ENCODE measurements around the gene AGGF1.
"Not testable (repeated sequence)": the region's sequence is repeated elsewhere in the genome, so short reads cannot be mapped to it uniquely, and the experiment has no call there.

AGGF1 gene

DNA sequence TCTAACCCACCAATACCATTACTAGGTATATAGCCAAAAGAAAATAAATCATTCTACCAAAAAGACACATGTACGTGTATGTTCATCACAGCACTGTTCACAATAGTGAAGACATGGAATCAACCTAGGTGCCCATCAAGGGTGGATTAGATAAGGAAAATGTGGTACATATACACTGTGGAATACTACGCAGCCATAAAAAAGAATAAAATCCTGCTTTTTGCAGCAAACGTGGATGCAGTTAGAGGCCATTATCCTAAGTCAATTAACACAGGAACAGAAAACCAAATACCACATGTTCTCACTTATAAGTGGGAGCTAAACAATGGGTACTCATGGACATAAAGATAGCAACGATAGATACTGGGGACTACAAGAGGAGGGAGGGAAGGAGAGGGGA lies 32.0 kb upstream of the AGGF1 start:
- H2AFZ ChIP-seq (ENCODE audit: low read length); H3K27ac ChIP-seq (replicated peaks; ENCODE audit: low read length); H3K4me3 ChIP-seq (ENCODE audit: low read length in 2 of 2); H4K91ac ChIP-seq (ENCODE audit: low read depth, low read length, poor library complexity); H3K14ac ChIP-seq (ENCODE audit: low read length); H3K9ac ChIP-seq (ENCODE audit: low read depth, low read length, poor library complexity); H4K8ac ChIP-seq (ENCODE audit: low read depth, low read length); H3K9me3 ChIP-seq (replicated peaks in 1 of 2; ENCODE audit: control insufficient read depth in 2 of 2, insufficient read depth in 1 of 2, low read depth in 1 of 2, low read length in 2 of 2); H3K79me1 ChIP-seq (ENCODE audit: low read depth, low read length); H2BK15ac ChIP-seq (ENCODE audit: low read length); DNase-seq (ENCODE audit: low spot score); H3K23ac ChIP-seq (ENCODE audit: low read depth, low read length, poor library complexity); H3K27me3 ChIP-seq (ENCODE audit: control insufficient read depth in 3 of 3, insufficient read depth in 3 of 3, low read depth in 1 of 3, low read length in 3 of 3); H2BK120ac ChIP-seq (ENCODE audit: low read depth, low read length); H3K36me3 ChIP-seq (replicated peaks in 1 of 2; ENCODE audit: control insufficient read depth in 2 of 2, insufficient read depth in 2 of 2, low read length in 2 of 2); H2BK12ac ChIP-seq (ENCODE audit: low read length); H3K4me1 ChIP-seq (ENCODE audit: control insufficient read depth in 2 of 2, insufficient read depth in 1 of 2, low read depth in 1 of 2, low read length in 2 of 2); H2AK5ac ChIP-seq (ENCODE audit: low read depth, low read length); H3K4ac ChIP-seq (ENCODE audit: low read length); H3K4me2 ChIP-seq (ENCODE audit: insufficient read depth, low read length, poor library complexity, severe bottlenecking); H3K18ac ChIP-seq (ENCODE audit: low read length); H2BK5ac ChIP-seq (ENCODE audit: low read length): not testable (repeated sequence)
- no CpG with 5 or more reads among the region's 4 CpGs for WGBS, 2 donors (ENCODE audit: extremely low coverage in 2 of 2, insufficient read length in 2 of 2, insufficient replicate concordance in 1 of 2)

DNA sequence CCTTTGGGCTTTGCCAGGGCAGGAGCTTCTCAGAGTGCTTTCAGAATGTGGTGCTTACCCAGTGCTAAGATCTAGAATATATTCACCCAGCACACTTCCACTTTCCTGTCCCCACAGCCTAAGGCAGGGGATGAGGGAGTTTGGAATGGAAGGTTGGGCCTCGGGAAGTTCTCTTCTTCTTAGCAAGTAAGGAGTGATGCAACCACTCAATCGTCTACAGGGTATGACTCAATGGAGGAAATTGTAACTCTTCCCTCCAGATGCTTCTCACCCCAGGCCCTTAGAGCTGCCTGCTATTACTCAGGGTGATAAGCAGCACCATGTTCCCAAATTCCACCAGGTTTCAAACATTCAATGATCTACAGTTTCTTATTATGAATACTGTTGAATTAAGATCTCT lies 30.8 kb upstream of the AGGF1 start:
- peaks cover 0 to 4% (median 0%) of the 10 kb centered on the region in 3 experiments for H3K27me3 ChIP-seq (ENCODE audit: control insufficient read depth in 3 of 3, insufficient read depth in 3 of 3, low read depth in 1 of 3, low read length in 3 of 3)
- H3K4me1 ChIP-seq (ENCODE audit: control insufficient read depth in 2 of 2, insufficient read depth in 1 of 2, low read depth in 1 of 2, low read length in 2 of 2), result no peaks in the 10 kb centered on the region
- no peaks in the 10 kb centered on the region for H3K79me1 ChIP-seq (ENCODE audit: low read depth, low read length)
- H3K27ac ChIP-seq (replicated peaks; ENCODE audit: low read length), result no peak overlapping the region
- no peak overlapping the region for H4K91ac ChIP-seq (ENCODE audit: low read depth, low read length, poor library complexity)
- no peak for DNase-seq (ENCODE audit: low spot score)
- no CpG with 5 or more reads among the region's 2 CpGs for WGBS, 2 donors (ENCODE audit: extremely low coverage in 2 of 2, insufficient read length in 2 of 2, insufficient replicate concordance in 1 of 2)
- no peak overlapping the region for H2AK5ac ChIP-seq (ENCODE audit: low read depth, low read length)
- no peak overlapping the region for H3K4me2 ChIP-seq (ENCODE audit: insufficient read depth, low read length, poor library complexity, severe bottlenecking)
- no peak overlapping the region for H3K4me3 ChIP-seq (ENCODE audit: low read length in 2 of 2)
- no peak overlapping the region for H2BK120ac ChIP-seq (ENCODE audit: low read depth, low read length)
- no peak overlapping the region for H3K9ac ChIP-seq (ENCODE audit: low read depth, low read length, poor library complexity)
- no peaks in the 10 kb centered on the region for H3K9me3 ChIP-seq (replicated peaks in 1 of 2; ENCODE audit: control insufficient read depth in 2 of 2, insufficient read depth in 1 of 2, low read depth in 1 of 2, low read length in 2 of 2)
- no peak overlapping the region for H2BK15ac ChIP-seq (ENCODE audit: low read length)
- no peak overlapping the region for H2BK5ac ChIP-seq (ENCODE audit: low read length)
- H2BK12ac ChIP-seq (ENCODE audit: low read length), result no peak overlapping the region
- H3K4ac ChIP-seq (ENCODE audit: low read length), result no peak overlapping the region
- H3K18ac ChIP-seq (ENCODE audit: low read length), result no peak overlapping the region
- no peak overlapping the region for H2AFZ ChIP-seq (ENCODE audit: low read length)
- no peak overlapping the region for H3K23ac ChIP-seq (ENCODE audit: low read depth, low read length, poor library complexity)
- no peak overlapping the region for H3K14ac ChIP-seq (ENCODE audit: low read length)
- no peaks in the 10 kb centered on the region for H3K36me3 ChIP-seq (replicated peaks in 1 of 2; ENCODE audit: control insufficient read depth in 2 of 2, insufficient read depth in 2 of 2, low read length in 2 of 2)
- no peak overlapping the region for H4K8ac ChIP-seq (ENCODE audit: low read depth, low read length)

DNA sequence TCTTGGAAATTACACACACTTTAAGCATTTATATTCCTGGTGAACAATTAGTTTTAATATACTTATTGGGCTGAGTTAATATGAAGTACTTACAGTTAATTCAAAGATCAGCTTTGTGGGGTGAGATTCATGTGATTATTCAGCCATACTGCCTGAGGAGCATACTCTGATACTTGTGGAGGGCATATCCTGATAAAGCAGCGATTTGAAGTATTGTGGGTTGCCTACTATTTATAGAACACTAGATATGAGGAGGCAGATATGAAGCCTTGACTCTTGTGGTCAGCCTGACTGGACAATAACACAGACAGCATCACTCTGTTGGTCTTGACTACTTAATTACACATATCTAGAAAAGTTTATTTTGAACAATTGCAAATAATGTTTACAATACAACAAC lies 27.0 kb upstream of the AGGF1 start:
- H3K9ac ChIP-seq (ENCODE audit: low read depth, low read length, poor library complexity), result no peak overlapping the region
- H4K8ac ChIP-seq (ENCODE audit: low read depth, low read length), result no peak overlapping the region
- H2BK15ac ChIP-seq (ENCODE audit: low read length), result no peak overlapping the region
- H3K4me3 ChIP-seq (ENCODE audit: low read length in 2 of 2), result no peak overlapping the region
- H3K23ac ChIP-seq (ENCODE audit: low read depth, low read length, poor library complexity), result no peak overlapping the region
- no peak overlapping the region for H3K27ac ChIP-seq (replicated peaks; ENCODE audit: low read length)
- DNase-seq (ENCODE audit: low spot score), result no peak
- H2BK120ac ChIP-seq (ENCODE audit: low read depth, low read length), result no peak overlapping the region
- H3K79me1 ChIP-seq (ENCODE audit: low read depth, low read length), result no peaks in the 10 kb centered on the region
- H3K4ac ChIP-seq (ENCODE audit: low read length), result no peak overlapping the region
- no peak overlapping the region for H2AFZ ChIP-seq (ENCODE audit: low read length)
- H3K36me3 ChIP-seq (replicated peaks in 1 of 2; ENCODE audit: control insufficient read depth in 2 of 2, insufficient read depth in 2 of 2, low read length in 2 of 2), result peaks cover 0 to 1% of the 10 kb centered on the region in 2 donors
- no peak overlapping the region for H4K91ac ChIP-seq (ENCODE audit: low read depth, low read length, poor library complexity)
- no CpG with 5 or more reads among the region's 1 CpG for WGBS, 2 donors (ENCODE audit: extremely low coverage in 2 of 2, insufficient read length in 2 of 2, insufficient replicate concordance in 1 of 2)
- no peak overlapping the region for H2AK5ac ChIP-seq (ENCODE audit: low read depth, low read length)
- no peak overlapping the region for H2BK12ac ChIP-seq (ENCODE audit: low read length)
- H3K14ac ChIP-seq (ENCODE audit: low read length), result no peak overlapping the region
- H3K4me1 ChIP-seq (ENCODE audit: control insufficient read depth in 2 of 2, insufficient read depth in 1 of 2, low read depth in 1 of 2, low read length in 2 of 2), result no peaks in the 10 kb centered on the region
- H3K4me2 ChIP-seq (ENCODE audit: insufficient read depth, low read length, poor library complexity, severe bottlenecking), result no peak overlapping the region
- peaks cover 2 to 3% of the 10 kb centered on the region in 2 donors for H3K9me3 ChIP-seq (replicated peaks in 1 of 2; ENCODE audit: control insufficient read depth in 2 of 2, insufficient read depth in 1 of 2, low read depth in 1 of 2, low read length in 2 of 2)
- no peak overlapping the region for H3K18ac ChIP-seq (ENCODE audit: low read length)
- H3K27me3 ChIP-seq (ENCODE audit: control insufficient read depth in 3 of 3, insufficient read depth in 3 of 3, low read depth in 1 of 3, low read length in 3 of 3), result peaks cover 0 to 18% (median 0%) of the 10 kb centered on the region in 3 experiments
- no peak overlapping the region for H2BK5ac ChIP-seq (ENCODE audit: low read length)

DNA sequence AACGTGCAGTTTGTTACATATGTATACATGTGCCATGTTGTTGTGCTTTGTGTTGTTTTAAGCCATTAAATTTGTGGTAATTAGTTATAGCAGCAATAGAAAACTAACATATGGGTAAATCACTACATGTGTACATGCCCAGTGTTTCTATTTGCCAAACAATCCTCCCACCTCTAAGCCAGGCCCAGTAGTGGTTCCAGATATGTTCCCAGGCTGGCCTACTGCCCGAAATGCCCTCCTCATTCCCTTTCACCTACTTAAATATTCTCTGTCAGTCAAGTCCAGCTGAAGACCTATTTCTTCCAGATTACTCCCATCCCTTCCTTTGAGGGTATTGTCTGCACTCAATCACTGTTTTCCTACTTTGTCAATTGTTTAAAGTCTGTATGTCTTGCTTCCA lies 24.1 kb upstream of the AGGF1 start:
- no peak overlapping the region for H3K14ac ChIP-seq (ENCODE audit: low read length)
- H2BK5ac ChIP-seq (ENCODE audit: low read length), result no peak overlapping the region
- H3K18ac ChIP-seq (ENCODE audit: low read length), result no peak overlapping the region
- no peak overlapping the region for H4K91ac ChIP-seq (ENCODE audit: low read depth, low read length, poor library complexity)
- peaks cover 2 to 3% of the 10 kb centered on the region in 2 donors for H3K9me3 ChIP-seq (replicated peaks in 1 of 2; ENCODE audit: control insufficient read depth in 2 of 2, insufficient read depth in 1 of 2, low read depth in 1 of 2, low read length in 2 of 2)
- H4K8ac ChIP-seq (ENCODE audit: low read depth, low read length), result no peak overlapping the region
- H3K4me3 ChIP-seq (ENCODE audit: low read length in 2 of 2), result no peak overlapping the region
- H3K36me3 ChIP-seq (replicated peaks in 1 of 2; ENCODE audit: control insufficient read depth in 2 of 2, insufficient read depth in 2 of 2, low read length in 2 of 2), result peaks cover 0 to 1% of the 10 kb centered on the region in 2 donors
- no peak overlapping the region for H3K4me2 ChIP-seq (ENCODE audit: insufficient read depth, low read length, poor library complexity, severe bottlenecking)
- no peak overlapping the region for H3K23ac ChIP-seq (ENCODE audit: low read depth, low read length, poor library complexity)
- WGBS, 2 donors (ENCODE audit: extremely low coverage in 2 of 2, insufficient read length in 2 of 2, insufficient replicate concordance in 1 of 2), result no CpG with 5 or more reads among the region's 2 CpGs
- H2BK12ac ChIP-seq (ENCODE audit: low read length), result no peak overlapping the region
- H3K9ac ChIP-seq (ENCODE audit: low read depth, low read length, poor library complexity), result no peak overlapping the region
- no peak overlapping the region for H2AFZ ChIP-seq (ENCODE audit: low read length)
- H3K4ac ChIP-seq (ENCODE audit: low read length), result no peak overlapping the region
- DNase-seq (ENCODE audit: low spot score), result no peak
- H3K79me1 ChIP-seq (ENCODE audit: low read depth, low read length), result no peaks in the 10 kb centered on the region
- H2BK15ac ChIP-seq (ENCODE audit: low read length), result no peak overlapping the region
- no peak overlapping the region for H2AK5ac ChIP-seq (ENCODE audit: low read depth, low read length)
- H3K27me3 ChIP-seq (ENCODE audit: control insufficient read depth in 3 of 3, insufficient read depth in 3 of 3, low read depth in 1 of 3, low read length in 3 of 3), result peaks cover 0 to 26% (median 0%) of the 10 kb centered on the region in 3 experiments
- no peak overlapping the region for H2BK120ac ChIP-seq (ENCODE audit: low read depth, low read length)
- H3K27ac ChIP-seq (replicated peaks; ENCODE audit: low read length), result no peak overlapping the region
- no peaks in the 10 kb centered on the region for H3K4me1 ChIP-seq (ENCODE audit: control insufficient read depth in 2 of 2, insufficient read depth in 1 of 2, low read depth in 1 of 2, low read length in 2 of 2)

Measured in neuronal stem cell (in vitro differentiated cells).